A549 treated with GW870086 at 1 μM for 4 hours (cell line): ENCODE data around the gene C3orf70. TPM values are rescaled to one million over a fixed set of nuclear protein-coding genes. Genes with fewer than 3 reads are reported as not detected.

ENCODE experiments used
- total RNA-seq: library from RNA; stranded (reverse); fragments of 200-300 nt; extraction: Qiagen RNA extraction; gene quantifications from 5 replicates; pipeline ENCODE4 v1.2.3, GENCODE V29; 2022; ENCODE audit warnings: low read depth

The C3orf70 gene
- 0.02 TPM in 1 of 5 replicates, not detected in the others for total RNA-seq

GRCh38 chr3:185152410-185153170, at the start of gene C3orf70:
Gene C3orf70, minus strand, starts transcription at chr3:185153060. Its CDS starts 237 bp downstream, at chr3:185152823.

Other genes with a start within 250 kb of the C3orf70 start
- 2.2 to 3.8 TPM (median 3.0 TPM) in 5 replicates for gene EHHADH, start 101.0 kb upstream of the C3orf70 start, total RNA-seq
- gene MAP3K13, start 210.1 kb upstream of the C3orf70 start, total RNA-seq = 11.8 to 14.2 TPM (median 13.1 TPM) in 5 replicates